CD1c-positive myeloid dendritic cell (primary cell): Measurements from ENCODE around the gene FANCC.
A peak's percentile ranks its signal among the peaks of the same experiment; 100 is the strongest.

Experiments used
- DNase-seq: peaks from one replicate; pipeline ENCODE4 v3.0.0-alpha.2; 2016; ENCODE audit errors: extremely low spot score

The FANCC gene, protein sequence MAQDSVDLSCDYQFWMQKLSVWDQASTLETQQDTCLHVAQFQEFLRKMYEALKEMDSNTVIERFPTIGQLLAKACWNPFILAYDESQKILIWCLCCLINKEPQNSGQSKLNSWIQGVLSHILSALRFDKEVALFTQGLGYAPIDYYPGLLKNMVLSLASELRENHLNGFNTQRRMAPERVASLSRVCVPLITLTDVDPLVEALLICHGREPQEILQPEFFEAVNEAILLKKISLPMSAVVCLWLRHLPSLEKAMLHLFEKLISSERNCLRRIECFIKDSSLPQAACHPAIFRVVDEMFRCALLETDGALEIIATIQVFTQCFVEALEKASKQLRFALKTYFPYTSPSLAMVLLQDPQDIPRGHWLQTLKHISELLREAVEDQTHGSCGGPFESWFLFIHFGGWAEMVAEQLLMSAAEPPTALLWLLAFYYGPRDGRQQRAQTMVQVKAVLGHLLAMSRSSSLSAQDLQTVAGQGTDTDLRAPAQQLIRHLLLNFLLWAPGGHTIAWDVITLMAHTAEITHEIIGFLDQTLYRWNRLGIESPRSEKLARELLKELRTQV

DNA sequence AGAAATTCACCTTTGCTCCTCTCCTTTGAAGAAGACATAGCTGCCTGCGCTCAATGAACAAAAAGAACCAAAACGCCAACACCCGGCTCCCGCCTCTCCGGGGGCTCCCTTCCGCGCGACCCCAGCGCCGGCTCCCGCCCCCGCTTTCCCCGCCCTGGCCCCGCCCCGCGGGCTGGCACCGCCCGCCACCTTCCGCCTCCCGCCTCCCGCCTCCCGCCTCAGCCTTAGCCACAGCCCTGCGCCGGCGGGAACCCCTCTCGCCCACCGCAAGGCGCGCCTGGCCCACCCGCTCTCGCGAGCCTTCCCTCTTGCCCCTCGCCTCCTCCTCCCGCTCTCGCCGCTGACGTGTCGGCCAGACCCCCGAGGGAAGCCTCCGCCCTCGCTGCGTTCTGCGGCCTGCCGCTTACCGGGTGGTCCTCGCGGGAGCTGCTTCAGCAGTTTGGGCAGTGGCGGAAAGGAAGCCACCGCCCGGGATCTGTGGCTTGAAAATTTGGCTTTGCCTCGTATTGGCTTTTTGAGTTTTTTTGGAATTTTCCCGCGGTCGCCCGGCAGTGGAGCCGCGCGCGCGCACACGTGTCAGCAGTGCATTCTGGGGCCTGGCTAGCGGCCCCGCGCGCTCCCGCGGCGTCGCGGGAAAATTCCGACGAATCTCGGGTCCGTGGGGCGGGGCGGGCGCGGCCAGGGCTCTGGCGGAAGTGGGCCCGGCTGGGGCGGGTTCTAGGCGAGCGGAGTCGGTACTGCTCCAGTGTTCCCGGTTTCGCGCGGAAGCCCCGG, at the start of gene FANCC:
TSS of gene FANCC (minus strand) at position 591 of the 774 bp plus-strand sequence. CDS start 68,418 bp downstream, outside the sequence.
- DNase-seq: peak; percentile 93

DNA sequence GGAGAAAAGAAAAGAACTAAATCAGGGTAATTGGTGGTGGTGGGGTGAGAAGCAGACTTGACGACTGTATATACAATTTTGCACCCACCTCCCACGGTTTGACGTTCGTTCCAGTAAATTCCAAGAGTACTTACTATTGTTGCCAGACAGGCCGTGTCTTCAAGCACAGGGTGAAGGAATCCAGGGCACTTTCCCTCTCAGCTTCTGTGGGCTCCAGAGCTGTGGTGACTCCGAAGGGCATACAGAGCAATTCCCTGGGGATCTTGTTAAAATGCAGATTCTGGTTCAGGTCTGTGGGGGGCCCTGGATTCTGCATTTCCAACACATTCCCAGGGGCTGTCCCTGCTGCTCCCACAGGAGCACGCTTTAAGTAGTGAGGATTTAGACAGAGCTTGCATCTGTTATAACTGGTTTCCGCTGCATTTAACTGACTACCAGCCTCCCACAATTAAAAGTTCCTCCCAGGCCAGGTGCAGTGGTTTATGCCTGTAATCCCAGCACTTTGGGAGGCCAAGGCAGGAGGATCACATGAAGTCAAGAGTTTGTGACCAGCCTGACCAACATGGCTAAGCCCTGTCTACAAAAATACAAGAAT, 49.3 kb upstream of the FANCC start:
- no peak for DNase-seq

DNA sequence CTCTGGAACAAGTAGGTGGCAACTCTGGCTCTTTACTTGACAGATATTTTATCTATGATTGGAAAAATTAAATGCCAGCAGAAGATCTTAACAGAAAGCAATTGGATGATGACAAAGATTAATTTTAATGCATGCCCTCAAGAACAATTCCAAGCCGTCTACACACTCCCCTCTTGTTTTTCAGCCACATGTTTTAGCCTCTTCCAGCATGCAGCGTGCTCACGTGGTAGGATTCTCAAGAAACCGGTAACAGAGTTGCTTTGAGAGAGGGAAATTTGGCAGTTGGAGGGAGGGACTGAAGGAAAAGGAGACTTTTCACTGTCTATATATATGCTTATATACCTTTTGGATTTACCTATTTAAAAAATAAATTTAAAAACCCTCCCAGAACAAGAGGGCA, 48.3 kb upstream of the FANCC start:
- DNase-seq: no peak

DNA sequence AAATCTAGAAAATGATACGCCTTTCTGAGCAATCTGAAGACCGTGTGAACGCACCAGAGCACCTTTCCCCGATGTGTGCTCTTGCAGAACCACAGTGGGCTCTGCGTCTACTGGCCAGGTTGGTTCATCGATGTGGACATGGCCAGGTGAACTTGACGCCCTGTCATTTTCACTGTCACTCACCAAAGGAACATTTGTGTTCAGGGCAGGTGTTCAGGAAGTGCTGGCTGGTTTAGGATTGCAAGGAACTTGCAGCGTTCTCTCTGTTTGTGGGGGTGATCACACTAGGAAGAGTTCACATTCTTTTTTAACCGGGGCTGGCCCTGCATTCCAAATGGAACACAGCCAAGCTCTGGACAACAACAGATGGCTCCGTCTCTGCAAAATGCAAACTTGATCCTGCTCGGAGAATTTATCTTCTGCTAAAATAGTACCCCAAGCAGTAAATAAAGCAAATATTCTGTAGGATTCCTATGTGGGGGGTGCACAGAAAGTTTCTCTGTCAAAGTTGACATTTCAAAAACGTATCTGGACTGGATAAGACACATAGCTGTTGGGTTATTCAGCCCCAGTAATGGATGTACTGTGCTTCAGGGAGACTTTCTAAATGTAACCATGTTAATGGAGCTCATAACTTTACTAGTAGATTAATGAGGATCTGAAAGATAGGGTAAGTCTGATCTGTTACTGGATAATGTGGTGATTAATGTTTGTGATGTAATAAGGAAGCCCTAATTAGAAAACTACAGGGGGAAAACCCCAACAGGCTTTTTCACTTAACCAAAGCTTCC, 45.7 kb upstream of the FANCC start:
- no peak for DNase-seq

DNA sequence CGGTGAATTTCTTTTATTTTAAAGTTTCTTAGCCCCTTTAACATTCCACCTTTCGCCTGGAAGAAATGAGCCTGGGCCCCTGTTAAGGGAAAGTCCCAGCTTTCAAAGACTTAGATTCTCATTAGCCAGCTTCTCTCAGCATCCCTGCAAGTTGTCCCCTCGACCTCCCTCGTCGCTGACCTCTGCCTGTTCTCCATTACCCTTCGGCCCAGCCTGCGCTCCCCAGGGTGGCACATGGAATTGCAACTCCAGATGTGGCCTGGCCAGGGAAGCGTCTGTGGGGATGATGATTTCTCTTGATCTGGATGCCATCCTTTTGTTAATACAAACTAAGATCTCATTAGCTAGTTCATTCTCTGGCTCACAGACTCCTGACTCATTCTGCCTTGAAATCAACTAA, 43.4 kb upstream of the FANCC start:
- no peak for DNase-seq

DNA sequence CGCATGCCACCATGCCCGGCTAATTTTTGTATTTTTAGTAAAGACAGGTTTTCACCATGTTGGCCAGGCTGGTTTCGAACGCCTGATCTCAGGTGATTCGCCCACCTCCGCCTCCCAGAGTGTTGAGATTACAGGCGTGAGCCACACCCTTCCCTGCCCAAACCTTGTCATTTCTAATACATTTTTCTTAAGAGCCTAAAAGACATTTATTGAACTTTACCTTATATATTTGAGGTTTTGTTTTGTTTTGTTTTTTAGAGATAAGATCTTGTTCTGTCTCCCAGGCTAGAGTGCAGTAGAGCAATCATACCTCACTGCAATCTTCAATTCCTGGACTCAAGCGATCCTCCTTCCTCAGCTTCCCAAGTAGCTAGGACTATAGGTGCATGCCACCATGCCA, 39.8 kb upstream of the FANCC start:
- no peak for DNase-seq

DNA sequence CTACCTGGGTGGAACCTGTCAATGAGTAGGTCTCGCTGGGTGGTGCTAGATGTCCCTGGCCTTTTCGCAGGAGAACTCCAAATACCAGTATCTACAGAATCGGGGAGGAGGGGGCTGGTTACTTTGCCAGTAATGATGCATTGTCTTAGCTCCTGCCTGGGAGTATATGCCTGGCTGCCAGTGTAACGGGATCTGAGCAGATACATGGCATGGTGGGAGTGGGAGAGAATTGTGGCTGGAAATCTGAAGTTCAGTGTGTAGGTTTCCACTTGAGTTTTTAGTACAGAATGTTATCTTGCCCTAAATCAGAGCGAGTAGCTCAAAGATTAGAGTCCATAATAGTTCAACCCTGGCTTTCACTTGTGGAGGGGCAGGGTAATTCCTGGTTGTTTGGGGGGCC, 38.0 kb upstream of the FANCC start:
- DNase-seq: no peak

DNA sequence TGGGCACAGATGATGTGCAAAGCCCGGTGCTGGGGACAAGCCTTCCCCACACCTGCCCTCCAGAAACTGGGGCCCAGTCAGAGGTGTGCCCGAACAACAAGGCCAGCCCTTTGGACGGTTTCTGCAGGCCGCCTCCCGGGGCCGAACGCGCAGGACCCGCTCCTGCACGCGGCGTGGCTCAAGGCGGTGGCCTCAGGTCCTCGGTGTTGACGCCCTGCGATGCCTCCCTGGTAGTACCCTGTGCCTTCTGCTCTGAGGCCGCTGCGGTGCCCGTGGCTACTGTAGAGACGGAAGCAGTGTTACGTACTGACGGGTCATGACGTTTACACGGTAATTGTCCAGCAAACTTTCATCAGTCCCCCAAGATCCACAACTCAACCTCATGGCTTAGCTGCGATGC, 33.5 kb upstream of the FANCC start:
- DNase-seq: no peak

DNA sequence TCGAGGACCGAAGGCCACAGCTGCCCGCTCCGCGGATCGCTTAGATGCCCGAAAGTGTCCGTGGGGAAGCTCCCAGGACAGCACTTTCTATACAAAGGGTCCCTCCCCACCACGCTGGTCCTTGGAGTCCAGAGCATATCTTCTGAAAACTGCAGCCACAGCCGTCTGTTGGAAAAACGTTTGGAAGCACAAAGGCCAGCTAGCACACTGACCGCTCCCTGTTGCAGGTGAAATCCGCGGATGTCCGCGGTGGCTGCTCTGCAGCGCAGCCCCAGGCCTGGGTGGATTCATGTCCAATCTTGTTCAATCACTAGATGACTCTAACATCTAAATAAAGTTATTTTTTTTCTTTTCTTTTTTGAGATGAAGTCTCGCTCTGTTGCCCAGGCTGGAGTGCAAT, 32.8 kb upstream of the FANCC start:
- DNase-seq: no peak

DNA sequence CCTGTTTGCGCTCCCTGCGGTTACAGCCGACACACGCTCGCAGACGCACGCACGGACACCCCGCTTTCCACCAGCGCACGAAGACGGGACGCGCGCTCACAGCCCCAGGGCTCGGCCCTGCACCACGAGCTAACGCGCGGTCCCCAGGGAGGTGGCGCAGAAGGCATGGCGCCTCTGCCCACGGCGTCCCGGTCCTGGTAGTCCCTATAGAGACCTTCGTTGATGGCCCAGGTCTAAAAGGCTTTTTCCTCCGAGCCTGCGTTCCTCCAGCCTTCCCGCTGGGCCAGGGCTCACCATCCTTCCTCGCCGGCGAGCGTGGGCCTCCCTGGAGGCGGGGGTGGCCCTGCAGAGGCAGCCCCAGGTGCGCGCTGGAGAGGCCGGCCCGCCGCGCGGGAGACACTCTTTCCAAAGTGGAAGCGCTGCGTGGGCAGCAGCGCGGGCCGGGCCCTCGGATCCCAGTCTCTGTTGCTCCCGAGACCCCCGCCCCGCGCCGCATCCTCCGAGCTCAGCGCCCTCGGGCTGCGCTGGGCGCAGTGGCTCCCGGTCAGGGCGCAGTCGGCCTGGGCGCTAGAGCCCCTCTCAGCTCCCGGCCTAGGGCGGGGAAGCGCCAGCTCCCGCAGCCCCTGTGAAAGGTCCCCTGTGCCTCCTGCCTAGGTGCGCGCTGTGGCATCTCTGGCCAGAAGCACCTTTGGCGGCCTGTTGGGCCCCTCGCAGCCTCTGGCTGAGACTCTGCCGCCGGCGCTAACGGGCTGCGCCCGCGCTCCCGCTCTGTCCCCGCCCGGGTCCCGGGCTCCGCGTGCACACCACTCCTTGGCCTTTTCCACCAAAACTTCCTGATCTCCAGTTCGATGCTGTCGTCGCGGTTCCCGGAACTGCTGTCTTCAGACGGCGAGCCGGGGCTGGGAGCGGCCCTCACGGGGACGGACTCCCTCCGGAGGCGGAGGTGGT, 31.9 kb upstream of the FANCC start:
- no peak for DNase-seq

DNA sequence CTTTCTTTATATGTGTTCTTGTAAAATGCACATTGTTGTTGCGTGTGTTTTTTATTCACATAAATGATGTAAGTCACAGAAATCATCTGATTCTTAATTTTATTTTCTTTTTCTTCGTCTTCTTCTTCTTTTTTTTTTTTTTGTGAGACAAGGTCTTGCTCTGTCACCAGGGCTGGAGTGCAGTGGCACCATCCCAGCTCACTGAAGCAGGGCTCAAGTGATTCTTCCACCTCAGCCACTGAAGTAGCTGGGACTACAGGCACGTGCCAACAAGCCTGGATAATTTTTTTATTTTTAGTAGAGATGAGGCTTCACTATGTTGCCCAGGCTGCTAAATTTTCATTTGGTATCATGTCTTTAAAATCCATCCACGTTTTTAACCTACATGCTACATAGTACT, 28.5 kb upstream of the FANCC start:
- DNase-seq: no peak

DNA sequence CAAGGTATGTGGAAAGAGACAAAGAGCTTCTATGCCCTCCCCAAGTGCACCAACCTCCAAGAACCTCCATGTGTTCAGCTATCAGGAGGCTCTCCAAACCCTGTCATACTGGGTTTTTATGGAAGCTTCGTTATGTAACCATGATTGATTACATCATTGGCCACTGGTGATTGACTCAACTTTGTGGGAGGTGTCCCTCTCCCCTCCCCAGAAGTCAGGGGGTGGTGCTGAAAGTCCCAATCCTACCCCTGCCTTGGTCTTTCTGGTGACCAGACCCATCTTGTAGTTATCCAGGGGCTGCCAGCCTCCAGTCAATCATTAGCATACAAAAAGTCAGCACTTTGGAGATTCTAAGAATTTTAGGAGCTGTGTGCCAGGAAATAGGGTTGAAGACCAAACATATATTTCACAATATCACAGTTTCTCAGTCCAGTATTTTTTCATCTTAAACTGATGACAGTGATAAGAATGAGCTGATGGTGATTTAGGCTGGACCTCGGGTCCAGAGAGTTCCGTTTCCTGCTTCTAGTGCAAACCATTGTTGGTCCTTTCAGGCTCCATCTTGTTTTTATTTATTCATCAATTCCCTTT, 27.3 kb upstream of the FANCC start:
- no peak for DNase-seq

DNA sequence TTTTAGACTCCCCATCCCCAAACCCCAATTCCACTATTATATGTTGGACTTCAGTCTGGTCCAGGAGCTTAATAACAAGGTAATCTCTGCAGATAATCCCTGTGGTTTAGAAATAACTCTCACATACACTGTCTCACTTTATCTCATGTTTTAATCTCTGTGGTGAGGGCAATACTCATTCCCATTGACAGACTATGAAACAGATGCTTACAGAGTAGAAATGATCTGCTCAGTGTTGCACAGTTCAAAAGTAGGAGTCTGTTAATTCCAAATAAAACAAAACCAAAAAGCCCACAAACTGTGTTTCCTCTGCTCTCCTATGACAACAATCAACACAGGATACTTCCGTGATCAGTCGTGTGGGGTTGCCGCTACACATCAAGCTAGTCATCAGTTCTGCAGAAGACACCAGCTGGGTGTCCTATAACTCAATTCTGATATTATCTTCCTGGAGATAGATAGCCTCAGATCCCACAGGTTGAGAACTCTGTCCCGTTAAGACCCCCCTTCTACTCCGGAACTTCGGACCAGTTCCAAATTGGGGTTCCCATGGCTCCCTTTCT, 26.3 kb upstream of the FANCC start:
- no peak for DNase-seq

DNA sequence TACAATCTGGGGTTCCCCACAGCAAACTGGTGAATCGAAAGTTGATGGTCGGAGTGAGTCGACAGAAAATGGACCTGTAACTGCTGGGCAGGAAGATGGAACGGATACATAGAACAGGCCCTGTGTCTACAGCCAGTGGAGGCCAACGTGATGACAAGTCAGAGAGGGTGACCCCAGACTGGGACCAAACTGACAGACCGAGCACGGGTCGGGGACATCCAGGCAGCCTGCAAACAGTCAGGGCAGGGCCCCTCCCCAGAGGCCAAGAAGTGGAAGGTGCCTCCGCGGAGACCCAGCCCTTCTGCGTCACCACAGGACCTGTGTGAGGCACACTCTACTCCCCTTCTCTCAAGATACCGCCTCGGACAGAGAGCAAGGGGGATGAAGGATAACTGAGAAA, 25.1 kb upstream of the FANCC start:
- no peak for DNase-seq

DNA sequence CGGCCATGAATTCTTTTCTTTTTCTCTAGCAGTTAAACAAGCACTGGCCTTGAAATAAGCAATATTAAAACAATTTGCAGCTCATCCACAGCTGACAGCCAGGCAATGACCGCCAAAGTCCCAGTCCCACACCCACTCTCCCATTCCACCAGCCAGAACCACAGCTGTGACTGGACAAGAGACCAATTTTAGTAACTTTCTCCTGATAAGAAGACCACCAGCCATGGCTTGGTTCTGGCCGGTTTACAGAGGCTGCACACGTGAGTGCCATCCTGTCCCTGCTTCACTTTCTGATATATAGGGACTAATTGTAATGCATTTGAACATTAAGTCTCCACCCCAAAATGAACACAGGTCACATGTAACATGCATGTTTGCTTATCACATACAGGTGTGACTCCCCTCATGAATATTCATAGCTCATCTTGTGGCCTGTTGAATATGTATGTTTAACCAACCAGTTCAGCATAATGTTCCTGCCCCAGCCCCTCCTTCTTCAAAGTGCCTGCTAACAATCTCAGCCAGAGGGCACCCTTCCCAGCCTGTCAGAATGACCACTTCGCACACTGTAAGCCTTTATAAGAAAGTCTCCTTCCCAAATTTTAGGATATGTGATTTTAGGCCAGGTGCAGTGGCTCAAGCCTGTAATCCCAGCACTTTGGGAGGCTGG, 23.9 kb upstream of the FANCC start:
- DNase-seq: no peak

DNA sequence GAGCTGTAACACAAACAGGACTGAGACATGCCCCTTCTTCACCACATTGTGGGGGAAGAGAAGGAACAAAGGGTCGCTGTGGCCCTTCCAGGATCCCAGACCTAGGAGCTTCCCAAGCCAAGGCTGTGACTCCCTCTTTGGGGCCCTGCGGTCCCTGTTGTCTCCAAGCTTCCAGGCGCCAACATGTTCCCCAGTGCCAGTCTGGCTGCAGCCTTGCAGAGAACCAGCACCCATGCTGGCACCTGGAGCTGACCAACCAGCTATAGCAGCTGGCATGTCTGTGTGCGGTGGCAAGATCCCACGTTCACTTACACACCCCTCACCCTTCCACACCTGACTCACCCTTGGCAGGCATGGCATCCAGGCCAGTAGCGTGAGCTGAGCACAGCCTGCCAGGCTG, 20.7 kb upstream of the FANCC start:
- no peak for DNase-seq

DNA sequence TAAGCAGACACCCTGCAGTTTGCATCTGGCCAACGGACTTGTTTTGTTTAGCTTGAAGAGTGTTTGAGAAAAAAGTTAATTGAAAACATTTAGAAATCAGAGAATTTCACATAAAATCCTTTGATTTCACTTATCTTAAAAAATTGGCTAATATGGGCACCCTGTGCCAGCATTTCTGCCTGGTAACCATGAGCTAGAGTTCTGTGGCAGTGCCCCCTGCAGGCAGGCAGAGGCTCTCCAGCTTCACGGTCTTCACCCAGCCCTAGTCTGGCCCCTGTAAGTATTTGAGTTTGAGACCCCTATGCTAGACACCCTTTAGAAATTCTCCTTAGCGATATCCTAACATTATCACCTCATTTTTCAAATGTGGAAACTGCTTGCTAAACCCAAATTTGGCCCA, 18.8 kb upstream of the FANCC start:
- peak; percentile 13 for DNase-seq

DNA sequence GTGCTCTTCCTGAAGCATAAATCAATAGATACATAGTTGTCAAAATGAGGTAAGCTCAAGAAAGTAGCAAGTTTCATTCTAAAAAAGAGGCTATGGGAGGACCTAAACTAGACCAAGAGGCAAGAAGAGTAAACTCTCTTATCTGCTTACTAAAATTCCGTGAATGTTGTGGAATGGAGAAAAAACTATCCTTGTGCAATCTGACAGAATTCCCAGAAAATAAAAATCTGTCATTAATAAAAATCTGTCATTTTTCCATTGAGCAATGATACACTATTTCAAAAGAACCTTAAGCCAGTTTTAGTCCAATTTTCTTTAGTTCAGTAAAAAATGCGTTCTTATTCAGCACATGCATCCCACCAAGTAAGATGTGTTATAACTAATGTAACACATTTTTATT, 15.9 kb upstream of the FANCC start:
- DNase-seq: no peak

DNA sequence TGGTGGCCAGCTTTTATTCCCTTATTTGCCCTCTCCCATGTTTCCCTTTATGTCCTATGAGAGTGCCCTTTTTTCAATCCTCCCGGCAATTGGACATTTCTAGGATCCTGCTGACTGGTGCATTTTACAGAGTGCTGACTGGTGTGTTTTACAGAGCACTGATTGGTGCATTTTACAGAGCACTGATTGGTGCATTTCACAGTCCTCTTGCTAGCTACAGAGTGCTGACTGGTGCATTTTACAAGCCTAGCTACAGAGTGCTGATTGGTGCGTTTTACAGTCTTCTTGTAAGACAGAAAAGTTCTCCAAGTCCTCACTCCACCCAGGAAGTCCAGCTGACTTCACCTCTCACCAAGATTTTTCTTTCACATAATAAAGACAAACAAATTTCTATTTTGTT, 15.4 kb upstream of the FANCC start:
- DNase-seq: no peak
